HEK293 (cell line): ENCODE results near the gene PNPO.

Experiments used
- CTCF ChIA-PET: fragments of 350-600 bp; formaldehyde crosslinking; extraction: SDS; loops from one replicate; lab custom pipeline; 2021; ENCODE audit warnings: antibody characterized with exemption; lab: Yijun Ruan, JAX
- POLR2A ChIA-PET: fragments of 300-600 bp; formaldehyde crosslinking; extraction: SDS; loops from one replicate; lab custom pipeline; 2020; ENCODE audit warnings: antibody characterized with exemption, inconsistent platforms; lab: Yijun Ruan, JAX
- H3K27ac ChIP-seq: fragments of 200-500 bp; sonication (Bioruptor generic); 2 replicates; pipeline ENCODE4 v1.5.1; 2014; ENCODE audit warnings: low read depth, low read length, control low read depth, inconsistent platforms; ENCODE audit errors: extremely low read depth
- H3K36me3 ChIP-seq, 2 experiments: fragments of 200-500 bp in 1 of 2; sonication (Bioruptor generic) in 1 of 2; 1 replicate in 1 of 2; 2 replicates in 1 of 2; pipeline ENCODE4 v1.5.1; 2014 to 2017; ENCODE audit warnings: inconsistent platforms in 2 of 2, low read length in 2 of 2; ENCODE audit not compliant: control insufficient read depth in 2 of 2, insufficient read depth in 1 of 2
- H3K4me1 ChIP-seq: fragments of 200-500 bp; sonication (Bioruptor generic); 2 replicates; pipeline ENCODE4 v1.5.1; 2014; ENCODE audit warnings: mild to moderate bottlenecking, low read length, inconsistent platforms; ENCODE audit not compliant: control insufficient read depth, insufficient read depth
- H3K4me3 ChIP-seq: 2 replicates; pipeline ENCODE4 v1.5.1; 2011; ENCODE audit warnings: low read depth, mild to moderate bottlenecking, control low read depth, low read length, moderate library complexity
- H3K9me3 ChIP-seq: fragments of 200-500 bp; sonication (Bioruptor generic); 2 replicates; pipeline ENCODE4 v1.5.1; 2014; ENCODE audit warnings: low read depth, low read length, inconsistent platforms; ENCODE audit not compliant: control insufficient read depth, insufficient read depth
- EGR2 ChIP-seq: fragments of 450-650 bp; formaldehyde crosslinking; IDR thresholded peaks from 2 replicates; pipeline ENCODE4 v1.5.1; 2016; ENCODE audit warnings: low read depth, missing biosample characterization, missing genetic modification characterization
- KLF10 ChIP-seq: fragments of 450-650 bp; IDR thresholded peaks from 2 replicates; pipeline ENCODE4 v1.5.1; 2018; ENCODE audit warnings: missing biosample characterization, mild to moderate bottlenecking, missing genetic modification characterization
- MYNN ChIP-seq: fragments of 450-650 bp; formaldehyde crosslinking; IDR thresholded peaks from 2 replicates; pipeline ENCODE4 v1.5.1; 2016; ENCODE audit warnings: missing biosample characterization, missing genetic modification characterization, borderline replicate concordance
- OSR2 ChIP-seq: fragments of 450-650 bp; formaldehyde crosslinking; IDR thresholded peaks from 2 replicates; pipeline ENCODE4 v1.5.1; 2016; ENCODE audit warnings: missing biosample characterization, missing genetic modification characterization
- PRDM1 ChIP-seq: fragments of 450-650 bp; formaldehyde crosslinking; IDR thresholded peaks from 2 replicates; pipeline ENCODE4; 2016; ENCODE audit warnings: missing biosample characterization, missing genetic modification characterization
- SP3 ChIP-seq: fragments of 450-650 bp; formaldehyde crosslinking; IDR thresholded peaks from 2 replicates; pipeline ENCODE4 v1.5.1; 2016; ENCODE audit warnings: missing biosample characterization, missing genetic modification characterization
- YY2 ChIP-seq: fragments of 450-650 bp; formaldehyde crosslinking; IDR thresholded peaks from 2 replicates; pipeline ENCODE4 v1.5.1; 2016; ENCODE audit warnings: missing biosample characterization, missing genetic modification characterization
- ZBTB8A ChIP-seq: fragments of 450-650 bp; formaldehyde crosslinking; IDR thresholded peaks from 2 replicates; pipeline ENCODE4 v1.5.1; 2016; ENCODE audit warnings: missing biosample characterization, missing genetic modification characterization
- ZFP37 ChIP-seq: fragments of 450-650 bp; formaldehyde crosslinking; IDR thresholded peaks from 2 replicates; pipeline ENCODE4 v1.5.1; 2016; ENCODE audit warnings: missing biosample characterization, missing genetic modification characterization
- ZFP69B ChIP-seq: fragments of 450-650 bp; formaldehyde crosslinking; IDR thresholded peaks from 2 replicates; pipeline ENCODE4 v1.5.1; 2016; ENCODE audit warnings: missing biosample characterization, missing genetic modification characterization
- ZNF10 ChIP-seq: fragments of 450-650 bp; formaldehyde crosslinking; IDR thresholded peaks from 2 replicates; pipeline ENCODE4 v1.5.1; 2017; ENCODE audit warnings: missing biosample characterization, missing genetic modification characterization
- ZNF16 ChIP-seq: fragments of 450-650 bp; formaldehyde crosslinking; IDR thresholded peaks from 2 replicates; pipeline ENCODE4 v1.5.1; 2016; ENCODE audit warnings: low read depth, missing biosample characterization, missing genetic modification characterization
- ZNF423 ChIP-seq: fragments of 450-650 bp; formaldehyde crosslinking; IDR thresholded peaks from 2 replicates; pipeline ENCODE4 v1.5.1; 2016; ENCODE audit warnings: missing biosample characterization, missing genetic modification characterization
- ZNF433 ChIP-seq: fragments of 450-650 bp; formaldehyde crosslinking; IDR thresholded peaks from 2 replicates; pipeline ENCODE4 v1.5.1; 2016; ENCODE audit warnings: missing biosample characterization, missing genetic modification characterization, low read depth
- ZNF501 ChIP-seq: fragments of 450-650 bp; formaldehyde crosslinking; IDR thresholded peaks from 2 replicates; pipeline ENCODE4 v1.5.1; 2016; ENCODE audit warnings: missing biosample characterization, missing genetic modification characterization
- ZNF510 ChIP-seq: fragments of 450-650 bp; formaldehyde crosslinking; IDR thresholded peaks from 2 replicates; pipeline ENCODE4 v1.5.1; 2018; ENCODE audit warnings: mild to moderate bottlenecking, missing genetic modification characterization, missing biosample characterization; ENCODE audit not compliant: insufficient replicate concordance
- ZNF560 ChIP-seq: fragments of 450-650 bp; formaldehyde crosslinking; IDR thresholded peaks from 2 replicates; pipeline ENCODE4 v1.5.1; 2017; ENCODE audit warnings: missing biosample characterization, missing genetic modification characterization, borderline replicate concordance
- ZNF585B ChIP-seq: fragments of 450-650 bp; formaldehyde crosslinking; IDR thresholded peaks from 2 replicates; pipeline ENCODE4 v1.5.1; 2016; ENCODE audit warnings: missing biosample characterization, missing genetic modification characterization
- ZNF664 ChIP-seq: fragments of 450-650 bp; formaldehyde crosslinking; IDR thresholded peaks from 2 replicates; pipeline ENCODE4 v1.5.1; 2016; ENCODE audit warnings: missing biosample characterization, missing genetic modification characterization
- ZNF747 ChIP-seq: fragments of 450-650 bp; formaldehyde crosslinking; IDR thresholded peaks from 2 replicates; pipeline ENCODE4 v1.5.1; 2016; ENCODE audit warnings: missing biosample characterization, missing genetic modification characterization
- ZNF776 ChIP-seq: fragments of 450-650 bp; formaldehyde crosslinking; IDR thresholded peaks from 2 replicates; pipeline ENCODE4 v1.5.0; 2017; ENCODE audit warnings: missing biosample characterization, missing genetic modification characterization, borderline replicate concordance
- ZNF791 ChIP-seq: fragments of 450-650 bp; formaldehyde crosslinking; IDR thresholded peaks from 2 replicates; pipeline ENCODE4 v1.5.1; 2016; ENCODE audit warnings: missing biosample characterization, missing genetic modification characterization
- TF ChIP-seq, protein P1 (sequence below): fragments of 450-650 bp; formaldehyde crosslinking; IDR thresholded peaks from 2 replicates; pipeline ENCODE4 v1.5.1; 2016; ENCODE audit warnings: missing biosample characterization, missing genetic modification characterization
- TF ChIP-seq, protein P2 (sequence below): fragments of 450-650 bp; formaldehyde crosslinking; IDR thresholded peaks from 2 replicates; pipeline ENCODE4 v1.5.1; 2016; ENCODE audit warnings: missing biosample characterization, missing genetic modification characterization
- TF ChIP-seq, protein P3 (sequence below): fragments of 450-650 bp; formaldehyde crosslinking; IDR thresholded peaks from 2 replicates; pipeline ENCODE4 v1.5.1; 2016; ENCODE audit warnings: missing biosample characterization, missing genetic modification characterization, low read depth

PNPO gene

DNA sequence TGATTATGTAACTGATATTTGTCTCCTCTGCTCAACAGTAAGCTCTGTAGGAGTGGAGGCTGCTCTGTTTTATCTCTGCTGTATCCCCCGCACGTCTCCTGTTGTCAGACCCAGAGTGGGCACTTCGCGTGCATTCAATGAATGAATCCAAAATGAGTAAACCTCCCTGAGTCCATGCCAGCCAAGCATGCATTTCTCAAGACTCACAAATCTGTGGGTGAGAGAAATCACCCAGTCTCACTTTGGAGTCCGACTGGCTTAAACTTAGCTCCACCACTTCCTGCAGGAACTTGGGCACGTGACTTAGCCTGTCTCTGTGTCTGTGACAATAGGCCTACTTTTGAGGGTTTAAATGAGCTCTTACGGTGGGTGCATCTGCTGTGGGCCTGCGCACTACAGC is 3.7 kb downstream of the PNPO start:
- Histone ChIP-seq H3K9me3 (no peaks in the 10 kb centered on the region), H3K36me3 (peaks cover 0 to 61% of the 10 kb centered on the region in 2 experiments; a peak in 2 of 3 replicates), H3K4me3 (no peak overlapping the region), H3K27ac (no peak overlapping the region), H3K4me1 (no peaks in the 10 kb centered on the region)
- POLR2A ChIA-PET = interaction anchor here (1.0 to 1.3 kb wide), 2 partner anchors 25 to 50 kb away, joined by 3 read pairs; no protein-coding TSS in a partner anchor
- TF ChIP-seq ZBTB8A (tag by site-specific recombination) (no peak), ZNF776 (tag by site-specific recombination) (no peak), ZNF585B (no peak), ZNF10 (tag by site-specific recombination) (no peak), ZFP69B (tag by site-specific recombination) (no peak), ZNF664 (tag by site-specific recombination) (no peak), ZNF791 (tag by site-specific recombination) (no peak), ZNF501 (tag by site-specific recombination) (no peak), ZNF747 (no peak), ZNF510 (tag by site-specific recombination) (no peak), ZNF433 (tag by site-specific recombination) (no peak), KLF10 (no peak), ZFP37 (tag by site-specific recombination) (no peak)
- TF ChIP-seq, protein P1, sequence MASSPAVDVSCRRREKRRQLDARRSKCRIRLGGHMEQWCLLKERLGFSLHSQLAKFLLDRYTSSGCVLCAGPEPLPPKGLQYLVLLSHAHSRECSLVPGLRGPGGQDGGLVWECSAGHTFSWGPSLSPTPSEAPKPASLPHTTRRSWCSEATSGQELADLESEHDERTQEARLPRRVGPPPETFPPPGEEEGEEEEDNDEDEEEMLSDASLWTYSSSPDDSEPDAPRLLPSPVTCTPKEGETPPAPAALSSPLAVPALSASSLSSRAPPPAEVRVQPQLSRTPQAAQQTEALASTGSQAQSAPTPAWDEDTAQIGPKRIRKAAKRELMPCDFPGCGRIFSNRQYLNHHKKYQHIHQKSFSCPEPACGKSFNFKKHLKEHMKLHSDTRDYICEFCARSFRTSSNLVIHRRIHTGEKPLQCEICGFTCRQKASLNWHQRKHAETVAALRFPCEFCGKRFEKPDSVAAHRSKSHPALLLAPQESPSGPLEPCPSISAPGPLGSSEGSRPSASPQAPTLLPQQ (tag by site-specific recombination) = no peak
- CTCF ChIA-PET = interaction anchor here (0.6 to 22.4 kb wide), 10 partner anchors 13 to 123 kb away, joined by 3 to 592 read pairs (median 4); partner anchors contain the start of genes CDK5RAP3, PRR15L and SCRN2

DNA sequence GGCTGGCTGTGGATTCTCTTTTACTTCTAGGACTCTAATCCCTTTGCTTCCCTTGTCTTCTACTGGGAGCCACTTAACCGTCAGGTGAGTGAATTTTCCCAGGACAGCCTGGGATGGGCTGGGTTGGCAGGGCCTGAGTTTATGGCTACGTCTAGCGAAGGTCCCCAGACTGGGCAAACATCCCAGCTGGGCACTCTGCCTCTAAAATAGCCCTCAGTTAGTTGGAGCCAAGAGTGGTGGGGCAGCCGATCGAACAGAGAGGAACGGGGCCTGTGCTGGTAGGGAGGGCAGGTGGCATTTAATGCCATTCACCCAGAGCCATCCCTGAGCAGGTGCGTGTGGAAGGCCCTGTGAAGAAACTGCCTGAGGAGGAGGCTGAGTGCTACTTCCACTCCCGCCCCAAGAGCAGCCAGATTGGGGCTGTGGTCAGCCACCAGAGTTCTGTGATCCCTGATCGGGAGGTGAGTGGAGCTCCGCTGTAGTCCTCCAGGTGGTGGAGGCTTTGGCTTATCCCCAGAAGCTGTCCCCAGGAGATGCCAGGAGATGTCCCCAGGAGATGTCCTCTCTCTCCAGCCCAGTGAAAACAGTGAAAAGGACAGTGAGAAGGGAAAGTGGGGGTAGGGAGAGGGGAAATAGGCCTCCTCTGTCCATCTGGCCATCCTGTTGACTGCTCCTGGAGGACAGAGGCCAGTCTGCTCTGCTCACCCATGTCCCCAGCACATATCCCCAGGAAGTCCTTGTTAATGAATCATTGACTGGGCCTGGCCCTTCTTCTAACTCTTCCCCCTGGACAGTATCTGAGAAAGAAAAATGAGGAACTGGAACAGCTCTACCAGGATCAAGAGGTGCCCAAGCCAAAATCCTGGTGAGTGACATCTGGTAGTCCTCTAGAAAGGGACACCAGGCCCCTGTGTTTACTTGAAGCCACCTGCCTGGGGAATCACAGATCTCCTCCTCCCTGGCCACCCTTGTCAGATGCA is 4.4 kb downstream of the PNPO start:
- H3K4me3 ChIP-seq = no peak overlapping the region
- no peaks in the 10 kb centered on the region for H3K9me3 ChIP-seq
- H3K27ac ChIP-seq = no peak overlapping the region
- ChIA-PET CTCF (interaction anchor here (0.6 to 22.4 kb wide), 25 partner anchors 9 to 518 kb away, joined by 3 to 592 read pairs (median 4); partner anchors contain the start of genes CDK5RAP3, PRR15L, SP2 and TBX21), POLR2A (interaction anchor here (1.0 to 1.3 kb wide), 6 partner anchors 11 to 155 kb away, joined by 3 to 14 read pairs (median 4); partner anchors contain the start of genes CDK5RAP3 and PRR15L)
- peaks cover under 1 to 66% of the 10 kb centered on the region in 2 experiments; a peak in 2 of 3 replicates for H3K36me3 ChIP-seq
- no peak for TF ChIP-seq SP3
- TF ChIP-seq ZNF16 = no peak
- TF ChIP-seq PRDM1 (tag by site-specific recombination) = peak; percentile 95
- TF ChIP-seq ZNF423 (tag by site-specific recombination) = no peak
- H3K4me1 ChIP-seq = no peaks in the 10 kb centered on the region

DNA sequence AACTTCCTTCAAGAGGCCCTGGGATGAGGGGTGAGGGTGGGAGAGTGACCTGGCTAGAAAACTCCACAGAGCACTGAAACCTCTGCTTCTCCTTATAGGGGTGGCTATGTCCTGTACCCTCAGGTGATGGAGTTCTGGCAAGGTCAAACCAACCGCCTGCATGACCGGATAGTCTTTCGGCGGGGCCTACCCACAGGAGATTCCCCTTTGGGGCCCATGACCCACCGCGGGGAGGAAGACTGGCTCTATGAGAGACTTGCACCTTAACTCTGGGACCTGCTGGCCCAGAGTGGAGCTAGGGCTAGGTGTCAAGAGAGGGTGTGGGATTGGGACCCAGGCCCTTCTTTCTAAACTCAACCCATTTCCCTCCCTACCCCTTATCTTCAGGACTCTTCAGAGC is 5.1 kb downstream of the PNPO start:
- ChIA-PET CTCF (interaction anchor here (0.6 to 22.4 kb wide), 31 partner anchors 9 to 933 kb away, joined by 3 to 592 read pairs (median 4); partner anchors contain the start of genes CDK5RAP3, PRR15L and SP2), POLR2A (interaction anchor here (0.5 to 1.4 kb wide), 11 partner anchors 9 to 154 kb away, joined by 3 to 14 read pairs (median 3); partner anchors contain the start of genes CDK5RAP3, PRR15L and SP2)
- Histone ChIP-seq H3K9me3 (no peaks in the 10 kb centered on the region), H3K36me3 (peaks cover 6 to 72% of the 10 kb centered on the region in 2 experiments; a peak in 2 of 3 replicates), H3K27ac (no peak overlapping the region), H3K4me3 (no peak overlapping the region), H3K4me1 (no peaks in the 10 kb centered on the region)
- TF ChIP-seq, protein P2, sequence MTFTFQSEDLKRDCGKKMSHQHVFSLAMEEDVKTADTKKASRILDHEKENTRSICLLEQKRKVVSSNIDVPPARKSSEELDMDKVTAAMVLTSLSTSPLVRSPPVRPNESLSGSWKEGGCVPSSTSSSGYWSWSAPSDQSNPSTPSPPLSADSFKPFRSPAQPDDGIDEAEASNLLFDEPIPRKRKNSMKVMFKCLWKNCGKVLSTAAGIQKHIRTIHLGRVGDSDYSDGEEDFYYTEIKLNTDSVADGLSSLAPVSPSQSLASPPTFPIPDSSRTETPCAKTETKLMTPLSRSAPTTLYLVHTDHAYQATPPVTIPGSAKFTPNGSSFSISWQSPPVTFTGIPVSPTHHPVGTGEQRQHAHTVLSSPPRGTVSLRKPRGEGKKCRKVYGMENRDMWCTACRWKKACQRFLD (tag by site-specific recombination) = no peak
- TF ChIP-seq ZNF16 (no peak), ZNF560 (tag by site-specific recombination) (no peak), EGR2 (tag by site-specific recombination) (no peak), YY2 (tag by site-specific recombination) (no peak), OSR2 (no peak), MYNN (no peak)
- TF ChIP-seq, protein P3, sequence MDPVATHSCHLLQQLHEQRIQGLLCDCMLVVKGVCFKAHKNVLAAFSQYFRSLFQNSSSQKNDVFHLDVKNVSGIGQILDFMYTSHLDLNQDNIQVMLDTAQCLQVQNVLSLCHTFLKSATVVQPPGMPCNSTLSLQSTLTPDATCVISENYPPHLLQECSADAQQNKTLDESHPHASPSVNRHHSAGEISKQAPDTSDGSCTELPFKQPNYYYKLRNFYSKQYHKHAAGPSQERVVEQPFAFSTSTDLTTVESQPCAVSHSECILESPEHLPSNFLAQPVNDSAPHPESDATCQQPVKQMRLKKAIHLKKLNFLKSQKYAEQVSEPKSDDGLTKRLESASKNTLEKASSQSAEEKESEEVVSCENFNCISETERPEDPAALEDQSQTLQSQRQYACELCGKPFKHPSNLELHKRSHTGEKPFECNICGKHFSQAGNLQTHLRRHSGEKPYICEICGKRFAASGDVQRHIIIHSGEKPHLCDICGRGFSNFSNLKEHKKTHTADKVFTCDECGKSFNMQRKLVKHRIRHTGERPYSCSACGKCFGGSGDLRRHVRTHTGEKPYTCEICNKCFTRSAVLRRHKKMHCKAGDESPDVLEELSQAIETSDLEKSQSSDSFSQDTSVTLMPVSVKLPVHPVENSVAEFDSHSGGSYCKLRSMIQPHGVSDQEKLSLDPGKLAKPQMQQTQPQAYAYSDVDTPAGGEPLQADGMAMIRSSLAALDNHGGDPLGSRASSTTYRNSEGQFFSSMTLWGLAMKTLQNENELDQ (tag by site-specific recombination) = no peak
